NCI-H2029 (cell line): ENCODE measurements around the gene NDUFS7.

Source experiments
- DNase-seq: peaks from one replicate; lab custom pipeline; 2025; lab: John Stamatoyannopoulos, UW

Gene NDUFS7

DNA sequence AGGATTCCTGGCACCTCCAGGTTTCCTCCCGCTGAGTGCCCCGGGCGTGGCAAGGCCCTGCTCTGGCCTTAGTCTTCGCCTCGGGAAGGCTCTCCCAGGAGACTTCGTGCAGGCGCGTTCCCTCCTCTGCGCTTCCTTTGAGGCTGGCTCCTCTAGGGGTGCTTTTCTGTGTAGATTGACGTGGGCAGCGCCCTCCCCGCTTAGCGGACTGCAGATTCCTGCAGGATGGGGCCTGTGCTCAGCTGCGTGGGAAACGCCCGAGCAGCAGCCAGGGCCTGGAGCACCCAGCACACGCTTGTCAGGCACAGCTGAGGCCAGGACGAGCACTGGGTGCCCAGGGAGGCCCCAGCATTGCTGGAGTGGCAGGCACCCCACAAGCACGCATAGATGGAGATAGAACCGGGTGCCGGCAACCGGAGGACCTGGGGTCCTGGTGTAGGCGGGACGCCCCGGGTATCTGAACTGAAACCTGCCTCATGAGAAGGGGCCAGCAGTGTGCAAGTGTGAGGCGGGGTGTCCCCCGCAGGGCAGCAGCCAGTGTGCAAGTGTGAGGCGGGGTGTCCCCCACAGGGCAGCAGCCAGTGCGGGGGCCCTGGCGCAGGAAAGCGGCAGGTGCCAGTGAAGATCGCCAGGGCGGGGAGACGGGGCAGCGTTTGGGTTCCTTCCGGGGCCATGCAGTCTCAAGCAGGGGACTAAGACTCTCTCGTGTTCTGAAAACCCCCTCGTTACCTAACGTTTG is 3.4 kb downstream of the NDUFS7 start:
- no peak for DNase-seq

- DNase-seq: no peak
These were observed 4.3 kb downstream of the NDUFS7 start for GRCh38 chr19:1387684-1388636.

DNA sequence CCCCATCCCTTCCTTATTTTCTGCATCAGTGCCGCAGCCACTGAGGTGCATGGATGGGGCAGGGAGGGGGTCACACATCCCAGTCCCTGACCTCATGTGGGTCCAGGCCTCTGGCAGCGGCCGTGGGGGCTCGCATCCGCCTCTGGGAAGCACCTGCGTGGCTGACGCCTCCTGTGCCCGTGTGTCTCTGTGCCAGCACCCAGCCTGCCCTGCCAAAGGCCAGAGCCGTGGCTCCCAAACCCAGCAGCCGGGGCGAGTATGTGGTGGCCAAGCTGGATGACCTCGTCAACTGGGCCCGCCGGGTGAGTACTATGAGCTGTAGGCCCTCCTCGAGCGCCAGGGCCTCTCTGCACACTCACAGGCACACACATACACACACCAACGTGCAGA is 4.9 kb downstream of the NDUFS7 start:
- DNase-seq: no peak

DNA sequence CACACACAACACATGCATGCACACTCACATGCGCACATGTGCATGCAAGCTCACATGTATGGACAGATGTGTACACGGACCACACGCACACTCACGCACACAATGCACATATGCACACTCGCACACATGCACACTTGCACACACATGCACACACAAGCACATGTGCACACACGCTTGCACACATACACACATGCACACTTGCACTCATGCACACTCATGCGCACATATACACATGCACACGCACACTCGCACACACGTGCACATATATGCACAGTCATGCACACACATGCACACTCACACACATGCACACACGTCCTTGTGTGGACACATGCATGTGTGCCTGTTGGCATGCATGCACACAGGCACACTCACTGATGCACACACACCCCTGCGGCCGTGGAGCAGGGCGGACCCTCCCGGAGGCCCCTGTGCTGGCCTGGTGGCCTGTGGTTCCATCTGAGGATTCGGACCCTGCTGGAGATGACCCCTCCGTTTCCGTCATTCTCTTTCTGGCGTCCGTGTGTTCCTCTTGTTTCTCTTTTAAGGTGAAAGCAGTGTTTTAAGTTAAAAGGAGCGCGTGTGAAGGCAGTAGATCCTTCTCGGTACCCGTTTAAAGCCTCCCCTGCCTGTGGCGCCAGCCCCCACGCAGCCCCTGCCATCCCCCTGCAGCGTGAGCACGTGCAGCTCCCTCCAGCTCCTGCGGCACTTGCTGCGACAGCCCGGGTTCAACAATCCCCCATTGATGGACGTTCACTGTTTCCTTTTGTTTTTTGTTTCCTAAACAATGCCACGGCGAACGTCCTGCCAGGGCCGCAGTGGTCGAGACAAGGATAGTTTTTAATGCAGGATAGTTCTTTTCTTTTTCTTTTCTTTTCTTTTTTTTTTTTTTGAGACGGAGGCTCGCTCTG is 5.6 kb downstream of the NDUFS7 start:
- DNase-seq: no peak

DNA sequence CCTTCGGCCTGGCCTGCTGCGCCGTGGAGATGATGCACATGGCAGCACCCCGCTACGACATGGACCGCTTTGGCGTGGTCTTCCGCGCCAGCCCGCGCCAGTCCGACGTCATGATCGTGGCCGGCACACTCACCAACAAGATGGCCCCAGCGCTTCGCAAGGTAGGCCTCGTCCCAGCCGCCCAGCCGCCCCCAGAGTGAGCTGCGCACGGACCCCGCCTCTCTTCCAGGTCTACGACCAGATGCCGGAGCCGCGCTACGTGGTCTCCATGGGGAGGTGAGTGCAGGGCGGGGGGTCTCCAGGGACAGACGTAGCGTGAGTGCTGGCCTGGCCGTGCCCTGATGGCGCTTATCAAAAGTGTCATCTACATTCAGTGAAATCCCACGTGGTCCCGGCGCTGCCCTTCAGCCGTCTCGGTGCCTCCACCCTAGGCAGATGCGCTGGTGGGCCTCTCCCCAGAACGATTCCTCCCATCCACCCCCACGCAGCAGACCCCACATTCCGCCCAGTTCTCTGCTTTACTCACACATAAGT is 7.2 kb downstream of the NDUFS7 start:
- no peak for DNase-seq

- no peak for DNase-seq
These were observed 8.7 kb downstream of the NDUFS7 start for GRCh38 chr19:1392407-1392806.

- no peak for DNase-seq
These were observed 9.3 kb downstream of the NDUFS7 start for GRCh38 chr19:1392939-1393530.

GRCh38 chr19:1393841-1394240 is 10.1 kb downstream of the NDUFS7 start:
- DNase-seq: no peak

GRCh38 chr19:1394252-1395193 is 10.8 kb downstream of the NDUFS7 start:
- no peak for DNase-seq

DNA sequence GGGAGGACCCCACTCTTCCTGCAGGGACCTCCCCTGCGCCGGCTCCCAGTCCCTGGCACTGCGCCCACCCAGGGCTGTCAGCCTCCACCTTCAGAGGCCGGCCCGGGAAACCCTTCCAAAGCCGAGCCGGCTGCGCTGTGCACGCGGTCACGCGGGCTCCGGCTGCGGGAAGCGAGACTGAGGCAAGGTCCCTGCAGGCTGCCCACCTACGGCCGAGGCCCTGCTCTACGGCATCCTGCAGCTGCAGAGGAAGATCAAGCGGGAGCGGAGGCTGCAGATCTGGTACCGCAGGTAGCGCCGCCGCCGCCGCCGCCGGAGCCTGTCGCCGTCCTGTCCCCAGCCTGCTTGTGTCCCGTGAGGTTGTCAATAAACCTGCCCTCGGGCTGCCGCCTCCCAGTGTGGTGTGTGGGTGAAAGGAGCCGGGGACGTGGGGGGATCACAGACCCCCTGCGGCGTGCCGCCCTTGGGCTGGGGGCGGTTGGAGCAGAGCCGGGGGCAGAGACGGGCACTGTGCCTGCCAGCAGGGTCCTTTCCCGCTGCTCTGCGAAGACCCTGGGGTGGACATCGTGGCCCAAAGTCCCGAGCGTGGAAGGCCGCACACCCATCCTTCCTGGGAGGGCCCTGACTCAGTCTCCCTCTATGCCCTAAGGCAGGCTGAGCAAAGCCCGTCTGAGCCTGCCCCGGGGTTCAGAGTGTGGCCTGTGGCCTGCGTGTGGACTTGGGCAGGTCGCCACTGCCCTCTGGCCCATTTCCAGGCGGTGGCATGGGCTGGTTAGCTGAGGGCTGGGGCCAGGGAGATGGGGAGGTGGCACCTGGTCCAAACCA is 11.7 kb downstream of the NDUFS7 start:
- DNase-seq: no peak

GRCh38 chr19:1396019-1396767 is 12.5 kb downstream of the NDUFS7 start:
- no peak for DNase-seq

DNA sequence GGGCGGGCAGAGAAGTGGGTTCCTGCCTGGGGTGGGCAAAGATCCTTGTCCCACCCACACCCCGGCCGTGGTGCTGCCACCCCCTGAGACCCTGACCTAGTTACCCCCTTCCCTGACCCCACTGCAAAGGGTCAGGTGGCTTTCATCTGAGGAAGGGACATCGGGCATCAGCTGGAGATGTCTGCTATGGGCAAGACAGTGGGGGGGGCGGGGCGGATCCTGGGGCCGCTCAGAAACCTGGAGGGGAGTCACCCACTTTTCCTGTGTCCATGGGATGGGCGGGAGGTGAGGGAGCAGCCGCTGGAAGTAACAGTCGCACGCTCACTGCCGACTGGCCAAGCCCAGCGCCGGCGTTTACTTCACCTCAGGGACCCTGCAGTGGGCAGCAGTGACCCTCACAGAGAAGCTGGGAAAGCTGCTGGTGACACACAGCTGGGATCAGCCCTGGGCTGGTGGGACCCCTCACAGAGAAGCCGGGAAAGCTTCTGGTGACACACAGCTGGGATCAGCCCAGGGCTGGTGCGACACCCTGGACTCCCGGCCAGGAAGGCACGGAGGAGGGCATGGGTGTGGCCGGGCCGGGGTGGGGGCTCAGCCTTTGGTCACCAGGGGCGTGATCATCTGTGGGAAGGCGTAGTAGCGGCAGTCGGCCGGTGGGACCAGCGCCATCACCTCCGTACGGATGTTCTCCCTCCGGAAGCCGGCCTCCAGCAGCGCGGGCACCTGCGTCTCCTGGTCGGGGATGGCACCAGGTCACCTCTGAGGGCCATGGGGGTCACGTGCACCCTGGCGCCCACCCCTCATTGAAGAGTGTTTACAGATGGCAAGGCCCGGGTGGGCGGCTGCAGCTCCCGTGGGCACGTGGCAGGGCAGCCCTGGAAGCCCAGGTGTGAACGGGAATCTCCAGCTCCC is 13.3 kb downstream of the NDUFS7 start:
- DNase-seq: no peak

DNA sequence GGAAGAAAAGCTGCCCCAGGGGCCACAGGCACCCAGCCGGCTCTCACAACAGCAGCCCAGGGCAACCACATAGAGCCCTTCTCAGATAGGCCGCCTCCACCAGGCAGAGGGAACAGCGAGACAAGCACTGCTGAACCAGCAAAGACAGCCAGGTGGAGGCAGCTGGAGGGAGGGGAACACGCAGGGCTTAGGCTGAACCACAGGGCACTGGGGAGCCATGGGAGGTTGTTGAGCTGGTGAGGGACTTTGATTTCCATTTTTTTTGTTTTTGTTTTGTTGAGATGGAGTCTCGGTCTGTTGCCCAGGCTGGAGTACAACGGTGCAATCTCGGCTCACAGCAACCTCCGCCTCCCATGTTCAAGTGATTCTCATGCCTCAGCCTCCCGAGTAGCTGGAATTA is 14.1 kb downstream of the NDUFS7 start:
- DNase-seq: no peak

GRCh38 chr19:1399079-1399478 is 15.4 kb downstream of the NDUFS7 start:
- DNase-seq: no peak

DNA sequence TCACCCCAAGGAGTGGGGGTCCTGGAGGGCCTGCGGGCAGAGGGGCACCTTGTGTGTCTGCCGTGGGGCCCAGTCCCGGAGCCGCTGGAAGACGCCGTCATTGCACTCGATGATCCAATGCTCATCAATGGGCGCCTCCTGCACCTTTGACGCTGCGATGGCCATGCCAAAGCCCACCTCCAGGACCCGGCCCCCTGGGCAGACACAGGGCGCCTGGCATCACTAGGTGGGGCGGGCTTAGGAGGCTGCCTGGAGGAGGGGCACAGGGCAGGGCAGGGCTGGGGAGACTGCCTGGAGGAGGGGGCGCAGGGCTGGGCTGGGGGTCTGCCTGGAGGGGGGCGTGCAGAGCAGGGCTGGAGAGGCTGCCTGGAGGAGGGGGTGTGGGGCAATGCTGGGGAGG is 16.0 kb downstream of the NDUFS7 start:
- DNase-seq: no peak

GRCh38 chr19:1400281-1401137 is 16.8 kb downstream of the NDUFS7 start:
- DNase-seq: no peak
